ENCODE measurements around the gene LRRK2.

DNA sequence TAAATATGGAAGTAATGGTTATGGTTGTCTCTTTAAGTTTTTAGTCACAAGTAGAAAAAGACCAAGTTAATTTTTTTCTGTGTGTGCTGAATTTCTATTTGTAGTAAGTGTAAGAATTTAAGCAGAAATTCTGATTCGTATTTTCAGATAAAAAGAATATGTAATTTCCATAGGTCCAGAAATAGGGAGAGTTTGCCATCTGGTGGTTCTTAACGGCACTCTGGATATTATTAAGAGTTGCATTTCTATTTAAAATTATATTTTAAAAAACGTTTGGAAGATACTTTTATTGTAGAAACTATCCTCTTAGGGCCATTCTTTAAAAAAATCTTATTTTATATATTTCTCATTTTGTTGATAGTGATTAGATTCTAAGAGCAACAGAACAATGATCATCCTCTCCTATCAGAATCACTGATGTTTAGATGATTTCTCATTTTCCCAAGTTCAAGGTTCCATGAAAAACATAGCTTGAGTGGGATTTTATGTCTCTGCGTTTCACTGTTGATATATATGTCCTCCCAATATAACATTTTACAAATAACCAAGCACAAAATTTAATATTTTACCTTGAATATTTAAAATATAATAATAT is 88.3 kb downstream of the LRRK2 start:
- TF ChIP-seq GATA3 (IDR thresholded peaks at IDR 0.05; ENCODE audit: low read depth, low read length) (no peak), GATA2 (IDR thresholded peaks at IDR 0.05; ENCODE audit: low read depth, low read length) (no peak)

Measured in SH-SY5Y (cell line).